K562 (cell line): ENCODE results near the gene SMIM41. TPM values are rescaled to one million over a fixed set of nuclear protein-coding genes. Genes with fewer than 3 reads are reported as not detected.

Experiments
- ARNT ChIP-seq, 2 experiments: fragments of 450-650 bp; IDR thresholded peaks; 2 replicates each; pipeline ENCODE4 v1.6.1; 2016; ENCODE audit warnings: mild to moderate bottlenecking in 1 of 2
- CEBPG ChIP-seq, 3 experiments: fragments of 200-800 bp in 1 of 3; sonication (Bioruptor generic) in 1 of 3; sonication (generic) in 1 of 3; formaldehyde crosslinking in 1 of 3; IDR thresholded peaks in 2 of 3; conservative IDR thresholded peaks in 1 of 3; 2 replicates each; pipeline versions ENCODE4 v1.6.1 to v1.8.0; 2016 to 2022; ENCODE audit warnings: missing compliant biosample characterization in 2 of 3, missing genetic modification characterization in 2 of 3, mild to moderate bottlenecking in 1 of 3, missing genetic modification reagents in 1 of 3
- CHCHD3 ChIP-seq: fragments of 250-450 bp; sonication (Bioruptor Pico); IDR thresholded peaks from 2 replicates; pipeline ENCODE4 v2.1.2; 2022; ENCODE audit warnings: mild to moderate bottlenecking
- E4F1 ChIP-seq: fragments of 250-450 bp; sonication (Bioruptor Pico); IDR thresholded peaks from 2 replicates; pipeline ENCODE4 v1.5.0; 2021; ENCODE audit warnings: mild to moderate bottlenecking, borderline replicate concordance
- EZH2 ChIP-seq: IDR thresholded peaks from 2 replicates; pipeline ENCODE4 v1.6.1; 2012; ENCODE audit warnings: low read depth, mild to moderate bottlenecking, inconsistent platforms, low read length, borderline replicate concordance
- GMEB1 ChIP-seq: fragments of 250-450 bp; sonication (Bioruptor Pico); IDR thresholded peaks from 2 replicates; pipeline ENCODE4 v1.4.0; 2020; ENCODE audit warnings: mild to moderate bottlenecking
- HNRNPLL ChIP-seq: fragments of 200-400 bp; formaldehyde crosslinking; IDR thresholded peaks from 2 replicates; pipeline ENCODE4 v1.6.1; 2017; ENCODE audit warnings: low read length, low read depth, mild to moderate bottlenecking; ENCODE audit not compliant: poor library complexity, severe bottlenecking
- HSF4 ChIP-seq: fragments of 250-450 bp; sonication (Bioruptor Pico); IDR thresholded peaks from 2 replicates; pipeline ENCODE4 v2.1.2; 2022; ENCODE audit warnings: mild to moderate bottlenecking, moderate library complexity, borderline replicate concordance
- KAT7 ChIP-seq: sonication (generic); formaldehyde crosslinking; IDR thresholded peaks from 2 replicates; pipeline ENCODE4 v1.8.0; 2022; ENCODE audit warnings: missing genetic modification reagents, mild to moderate bottlenecking, borderline replicate concordance
- MEIS2 ChIP-seq: fragments of 450-650 bp; IDR thresholded peaks from 2 replicates; pipeline ENCODE4 v1.6.1; 2014; ENCODE audit warnings: mild to moderate bottlenecking; ENCODE audit not compliant: partially characterized antibody
- RFX5 ChIP-seq: IDR thresholded peaks from 2 replicates; pipeline ENCODE4 v1.6.1; 2011; ENCODE audit warnings: low read depth, mild to moderate bottlenecking, improper control_type of control experiment, low read length
- SNRNP70 ChIP-seq: fragments of 200-400 bp; formaldehyde crosslinking; optimal IDR thresholded peaks from 2 replicates; pipeline ENCODE3; 2017; ENCODE audit warnings: low read depth, low read length
- VEZF1 ChIP-seq: fragments of 200-800 bp; sonication (Bioruptor generic); IDR thresholded peaks from 2 replicates; pipeline ENCODE4 v1.6.1; 2017; ENCODE audit warnings: missing genetic modification characterization, missing compliant biosample characterization
- ZBTB34 ChIP-seq: fragments of 250-450 bp; sonication (Bioruptor Pico); IDR thresholded peaks from 2 replicates; pipeline ENCODE4 v1.8.0; 2021; ENCODE audit warnings: mild to moderate bottlenecking, moderate library complexity
- ZFP36 ChIP-seq: fragments of 150-350 bp; IDR thresholded peaks from 2 replicates; pipeline ENCODE4 v1.6.1; 2018; ENCODE audit warnings: low read length, low read depth; ENCODE audit not compliant: partially characterized antibody
- ZNF583 ChIP-seq: fragments of 250-450 bp; sonication (Bioruptor Pico); IDR thresholded peaks from 2 replicates; pipeline ENCODE4 v1.4.0; 2020
- polyA plus RNA-seq, 8 experiments: library from polyadenylated mRNA; depleted of rRNA in 4 of 8; stranded (reverse) in 5 of 8; unstranded in 3 of 8; fragments of >200 nt; fragmentation: Nextera tagmentation in 2 of 8; fragmentation: Illumina TruSeq in 1 of 8; extraction: Ambion mirVana in 2 of 8; extraction: Trizol in 1 of 8; gene quantifications; 2 replicates each; pipeline versions ENCODE4 v1.2.1 to v1.2.3, GENCODE V29; 2011 to 2014; ENCODE audit warnings: inconsistent platforms in 1 of 8, missing spikeins in 1 of 8
- total RNA-seq, 7 experiments: library from RNA; depleted of rRNA in 6 of 7; stranded (reverse); fragments of >200 nt in 6 of 7; fragmentation: Illumina TruSeq in 2 of 7; extraction: Trizol in 2 of 7; gene quantifications; 2 replicates each; pipeline versions ENCODE4 v1.2.1 to v1.2.3, GENCODE V29; 2011 to 2021; ENCODE audit warnings: low replicate concordance in 1 of 7
- TF ChIP-seq, protein P1 (sequence below): fragments of 450-650 bp; IDR thresholded peaks from 2 replicates; pipeline ENCODE4 v1.7.1; 2018; ENCODE audit warnings: mild to moderate bottlenecking, low read depth; ENCODE audit not compliant: partially characterized antibody

SMIM41 gene
- total and polyA plus RNA-seq, 9 of the 15 experiments (the other 6 are each of a cell fraction or from before 2014, with no cell fraction given), result not detected

GRCh38 chr12:52036587-52037171 is 42.8 kb upstream of the SMIM41 start (continued):
- TF ChIP-seq ARNT (IDR thresholded peaks at IDR 0.05) (no peak), CHCHD3 (CRISPR knock-in tag) (no peak), ZNF583 (CRISPR knock-in tag) (no peak), HSF4 (CRISPR knock-in tag) (no peak), KAT7 (CRISPR knock-in tag) (no peak), ZFP36 (peak; percentile 10), GMEB1 (CRISPR knock-in tag) (no peak), RFX5 (no peak), CEBPG (CRISPR knock-in tag; IDR thresholded peaks at IDR 0.05) (no peak), CEBPG (tag; conservative IDR thresholded peaks at IDR 0.05 in 1 of 2, IDR thresholded peaks at IDR 0.05 in 1 of 2) (no peak), E4F1 (CRISPR knock-in tag) (no peak), HNRNPLL (no peak), MEIS2 (no peak), SNRNP70 (no peak), ZBTB34 (no peak), VEZF1 (CRISPR knock-in tag) (peak; percentile 87), EZH2 (no peak)
- TF ChIP-seq, protein P1, sequence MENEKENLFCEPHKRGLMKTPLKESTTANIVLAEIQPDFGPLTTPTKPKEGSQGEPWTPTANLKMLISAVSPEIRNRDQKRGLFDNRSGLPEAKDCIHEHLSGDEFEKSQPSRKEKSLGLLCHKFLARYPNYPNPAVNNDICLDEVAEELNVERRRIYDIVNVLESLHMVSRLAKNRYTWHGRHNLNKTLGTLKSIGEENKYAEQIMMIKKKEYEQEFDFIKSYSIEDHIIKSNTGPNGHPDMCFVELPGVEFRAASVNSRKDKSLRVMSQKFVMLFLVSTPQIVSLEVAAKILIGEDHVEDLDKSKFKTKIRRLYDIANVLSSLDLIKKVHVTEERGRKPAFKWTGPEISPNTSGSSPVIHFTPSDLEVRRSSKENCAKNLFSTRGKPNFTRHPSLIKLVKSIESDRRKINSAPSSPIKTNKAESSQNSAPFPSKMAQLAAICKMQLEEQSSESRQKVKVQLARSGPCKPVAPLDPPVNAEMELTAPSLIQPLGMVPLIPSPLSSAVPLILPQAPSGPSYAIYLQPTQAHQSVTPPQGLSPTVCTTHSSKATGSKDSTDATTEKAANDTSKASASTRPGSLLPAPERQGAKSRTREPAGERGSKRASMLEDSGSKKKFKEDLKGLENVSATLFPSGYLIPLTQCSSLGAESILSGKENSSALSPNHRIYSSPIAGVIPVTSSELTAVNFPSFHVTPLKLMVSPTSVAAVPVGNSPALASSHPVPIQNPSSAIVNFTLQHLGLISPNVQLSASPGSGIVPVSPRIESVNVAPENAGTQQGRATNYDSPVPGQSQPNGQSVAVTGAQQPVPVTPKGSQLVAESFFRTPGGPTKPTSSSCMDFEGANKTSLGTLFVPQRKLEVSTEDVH, result no peak
